D721Med (cell line): Measurements from ENCODE around the gene PBLD.
"Not testable (repeated sequence)": the region's sequence is repeated elsewhere in the genome, so short reads cannot be mapped to it uniquely, and the experiment has no call there.

Experiments
- DNase-seq: peaks from one replicate; pipeline ENCODE4 v3.0.0; 2011; ENCODE audit warnings: low spot score; ENCODE audit not compliant: insufficient read length
- FAIRE-seq: peaks from 2 replicates; lab custom pipeline; 2011; peaks lifted over from hg19 to GRCh38; lab: Jason Lieb, UNC
- TF ChIP-seq, protein P1 (sequence below): IDR thresholded peaks from 2 replicates; pipeline ENCODE4 v1.5.1; 2012; ENCODE audit warnings: mild to moderate bottlenecking, control low read depth; ENCODE audit not compliant: insufficient read depth; ENCODE audit errors: missing control alignments

Gene PBLD

DNA sequence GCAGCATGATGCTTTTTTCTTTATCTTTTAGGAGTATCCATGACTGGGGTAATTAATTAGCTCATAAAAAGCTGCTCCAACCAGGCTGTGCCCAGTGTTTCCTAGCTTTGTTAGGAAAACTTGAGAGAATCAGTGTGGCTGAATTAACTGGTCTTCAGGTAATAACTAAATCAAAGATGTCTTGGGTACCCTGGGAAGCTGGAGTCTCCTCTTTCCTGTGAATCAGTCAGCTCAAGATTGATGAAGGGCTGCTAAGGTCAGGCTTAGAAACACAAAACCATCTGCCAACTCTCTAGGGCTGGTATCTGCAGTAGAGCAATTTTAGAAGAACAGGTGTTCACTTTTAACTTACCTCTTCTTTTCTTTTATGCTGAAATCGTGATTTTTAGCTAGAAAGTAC is 79.4 kb downstream of the PBLD start:
- FAIRE-seq, result no peak
- TF ChIP-seq, protein P1, sequence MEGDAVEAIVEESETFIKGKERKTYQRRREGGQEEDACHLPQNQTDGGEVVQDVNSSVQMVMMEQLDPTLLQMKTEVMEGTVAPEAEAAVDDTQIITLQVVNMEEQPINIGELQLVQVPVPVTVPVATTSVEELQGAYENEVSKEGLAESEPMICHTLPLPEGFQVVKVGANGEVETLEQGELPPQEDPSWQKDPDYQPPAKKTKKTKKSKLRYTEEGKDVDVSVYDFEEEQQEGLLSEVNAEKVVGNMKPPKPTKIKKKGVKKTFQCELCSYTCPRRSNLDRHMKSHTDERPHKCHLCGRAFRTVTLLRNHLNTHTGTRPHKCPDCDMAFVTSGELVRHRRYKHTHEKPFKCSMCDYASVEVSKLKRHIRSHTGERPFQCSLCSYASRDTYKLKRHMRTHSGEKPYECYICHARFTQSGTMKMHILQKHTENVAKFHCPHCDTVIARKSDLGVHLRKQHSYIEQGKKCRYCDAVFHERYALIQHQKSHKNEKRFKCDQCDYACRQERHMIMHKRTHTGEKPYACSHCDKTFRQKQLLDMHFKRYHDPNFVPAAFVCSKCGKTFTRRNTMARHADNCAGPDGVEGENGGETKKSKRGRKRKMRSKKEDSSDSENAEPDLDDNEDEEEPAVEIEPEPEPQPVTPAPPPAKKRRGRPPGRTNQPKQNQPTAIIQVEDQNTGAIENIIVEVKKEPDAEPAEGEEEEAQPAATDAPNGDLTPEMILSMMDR, result no peak
- no peak for DNase-seq

- no peak for DNase-seq
- peak; percentile 58 for FAIRE-seq
- TF ChIP-seq, protein P1, result no peak
Measured at GRCh38 chr10:68251625-68252495, 80.9 kb downstream of the PBLD start.

- TF ChIP-seq, protein P1, result no peak
- FAIRE-seq (peak; percentile 73), DNase-seq (peak; percentile 44)
Measured at GRCh38 chr10:68251151-68251550, 81.6 kb downstream of the PBLD start.

DNA sequence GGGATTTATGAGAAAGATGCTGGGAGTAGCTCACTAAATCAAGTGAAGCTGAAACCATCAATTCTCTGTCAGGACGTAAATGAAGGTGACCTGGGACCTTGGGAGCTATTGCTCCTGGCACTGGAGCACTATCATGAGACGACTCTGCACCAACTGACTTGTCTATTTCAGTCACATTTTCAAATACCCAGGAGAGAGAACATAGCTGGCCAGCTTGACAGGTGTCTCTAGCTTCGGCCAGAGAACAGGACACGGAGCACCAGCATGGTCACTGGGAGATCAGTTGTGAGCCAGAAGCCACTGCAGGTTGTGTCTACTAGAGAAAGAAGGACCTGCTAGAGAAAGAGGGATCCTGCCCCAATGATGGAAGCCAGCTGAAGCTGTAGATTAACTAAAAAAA is 83.4 kb downstream of the PBLD start:
- FAIRE-seq (no peak), DNase-seq (no peak)
- TF ChIP-seq, protein P1, result no peak

GRCh38 chr10:68247931-68248330 is 84.8 kb downstream of the PBLD start:
- DNase-seq (no peak), FAIRE-seq (no peak)
- TF ChIP-seq, protein P1, result no peak

DNA sequence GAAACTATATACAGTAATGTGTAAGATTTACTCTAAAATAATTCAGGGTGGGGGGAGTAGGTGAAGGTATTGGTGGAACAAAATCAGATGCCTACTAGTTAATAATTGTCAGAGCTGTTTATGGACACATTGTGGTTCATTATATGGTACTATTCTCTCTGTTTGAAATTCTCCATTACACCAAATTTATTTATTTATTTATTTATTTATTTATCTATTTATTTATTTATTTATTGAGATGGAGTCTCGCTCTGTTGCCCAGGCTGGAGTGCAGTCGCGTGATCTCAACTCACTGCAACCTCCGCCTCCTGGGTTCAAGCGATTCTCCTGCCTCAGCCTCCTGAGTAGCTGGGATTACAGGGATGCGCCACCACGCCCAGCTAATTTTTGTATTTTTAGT is 86.3 kb downstream of the PBLD start:
- not testable (repeated sequence) for FAIRE-seq, DNase-seq

- DNase-seq (no peak), FAIRE-seq (no peak)
- TF ChIP-seq, protein P1, result no peak
Measured at GRCh38 chr10:68242051-68242450, 90.7 kb downstream of the PBLD start.
